Endothelial cell of umbilical vein (primary cell): ENCODE measurements around the gene YAP1. TPM values are rescaled to one million over a fixed set of nuclear protein-coding genes. Genes with fewer than 3 reads are reported as not detected.

ENCODE experiments used
- BruUV-seq: library from RNA; stranded (reverse); fragments of 400-500 nt; replicated peaks from 2 replicates; lab custom pipeline; 2021; lab: Mats Ljungman, UMichigan
- CTCF ChIA-PET: fragments of 300-600, 350-600 bp; sonication (Branson Sonifier 250); formaldehyde crosslinking; loops from one replicate; lab custom pipeline; 2021; ENCODE audit warnings: antibody characterized with exemption, inconsistent platforms; lab: Charles Lee
- POLR2A ChIA-PET: fragments of 300-600, 350-600 bp; sonication (Branson Sonifier 250); formaldehyde crosslinking; loops from one replicate; lab custom pipeline; 2021; ENCODE audit warnings: antibody characterized with exemption, inconsistent platforms; lab: Charles Lee
- DNase-seq: peaks from one replicate; pipeline ENCODE4 v3.0.0-alpha.2; 2011; ENCODE audit warnings: low read depth, low spot score
- FAIRE-seq: peaks from 2 replicates; lab custom pipeline; 2011; peaks lifted over from hg19 to GRCh38; lab: Jason Lieb, UNC
- H2AFZ ChIP-seq: 2 replicates; pipeline ENCODE4 v1.6.0; 2012; ENCODE audit warnings: low read depth, low read length, control low read depth, inconsistent platforms
- H3K27ac ChIP-seq: 2 replicates; pipeline ENCODE4 v1.5.1; 2011; ENCODE audit warnings: low read depth, mild to moderate bottlenecking, control low read depth, low read length, moderate library complexity; ENCODE audit not compliant: insufficient read depth
- H3K27me3 ChIP-seq, 2 experiments: 2 replicates each; pipeline versions ENCODE4 v1.6.0 to v1.6.1; 2011; ENCODE audit warnings: low read length in 2 of 2, mixed read lengths in 1 of 2; ENCODE audit not compliant: control insufficient read depth in 2 of 2, insufficient read depth in 2 of 2
- H3K36me3 ChIP-seq, 2 experiments: 2 replicates in 1 of 2; 3 replicates in 1 of 2; pipeline ENCODE4 v1.5.1; 2011; ENCODE audit warnings: low read length in 2 of 2, mild to moderate bottlenecking in 1 of 2, moderate library complexity in 1 of 2; ENCODE audit not compliant: control insufficient read depth in 2 of 2, insufficient read depth in 2 of 2; ENCODE audit errors: extremely low read depth in 1 of 2
- H3K4me1 ChIP-seq: 3 replicates; pipeline ENCODE4 v1.5.1; 2011; ENCODE audit warnings: mild to moderate bottlenecking, low read length; ENCODE audit not compliant: control insufficient read depth, insufficient read depth; ENCODE audit errors: extremely low read depth
- H3K4me2 ChIP-seq: 2 replicates; pipeline ENCODE4 v1.6.1; 2011; ENCODE audit warnings: low read length, control low read depth, mixed read lengths; ENCODE audit not compliant: insufficient read depth
- H3K4me3 ChIP-seq, 3 experiments: fragments of 200-600 bp in 1 of 3; sonication (generic), shearing (Covaris generic) in 1 of 3; replicated peaks in 1 of 3; 2 replicates each; pipeline ENCODE4 v1.5.1; 2011 to 2016; ENCODE audit warnings: control low read depth in 3 of 3, low read length in 3 of 3, mild to moderate bottlenecking in 2 of 3, inconsistent platforms in 1 of 3, low read depth in 1 of 3, moderate library complexity in 1 of 3; ENCODE audit not compliant: insufficient read depth in 1 of 3
- H3K79me2 ChIP-seq: 2 replicates; pipeline ENCODE4 v1.6.0; 2012; ENCODE audit warnings: low read length, inconsistent platforms; ENCODE audit not compliant: control insufficient read depth, insufficient read depth
- H3K9ac ChIP-seq: replicated peaks from 2 replicates; pipeline ENCODE3; 2011; ENCODE audit warnings: low read length, control low read depth; ENCODE audit not compliant: insufficient read depth; ENCODE audit errors: extremely low read depth
- H3K9me1 ChIP-seq: replicated peaks from 3 replicates; pipeline ENCODE4 v1.6.0; 2011; ENCODE audit warnings: mild to moderate bottlenecking, low read length; ENCODE audit not compliant: control insufficient read depth, insufficient read depth; ENCODE audit errors: extremely low read depth
- H3K9me3 ChIP-seq: replicated peaks from 2 replicates; pipeline ENCODE4 v1.5.1; 2012; ENCODE audit warnings: low read length, inconsistent platforms; ENCODE audit not compliant: control insufficient read depth, insufficient read depth
- H4K20me1 ChIP-seq: replicated peaks from 2 replicates; pipeline ENCODE3; 2011; ENCODE audit warnings: mild to moderate bottlenecking, low read length; ENCODE audit not compliant: control insufficient read depth, insufficient read depth; ENCODE audit errors: extremely low read depth
- CTCF ChIP-seq, 2 donors: IDR thresholded peaks; 1 replicate in 1 of 2; 2 replicates in 1 of 2; pipeline ENCODE4 v1.5.1; 2011; ENCODE audit warnings: low read length in 2 of 2, mild to moderate bottlenecking in 2 of 2, moderate library complexity in 2 of 2, control low read depth in 1 of 2, inconsistent platforms in 1 of 2, low read depth in 1 of 2; ENCODE audit not compliant: insufficient read depth in 1 of 2; ENCODE audit errors: extremely low read depth in 1 of 2
- EZH2 ChIP-seq: IDR thresholded peaks from 2 replicates; pipeline ENCODE4 v1.6.1; 2012; ENCODE audit warnings: borderline replicate concordance, low read depth, mild to moderate bottlenecking, moderate library complexity, low read length, inconsistent platforms; ENCODE audit not compliant: severe bottlenecking
- FOS ChIP-seq: IDR thresholded peaks from 2 replicates; pipeline ENCODE4 v1.6.1; 2011; ENCODE audit warnings: mild to moderate bottlenecking, low read length, moderate library complexity, borderline replicate concordance; ENCODE audit not compliant: insufficient read depth
- GATA2 ChIP-seq: IDR thresholded peaks from 2 replicates; pipeline ENCODE4 v1.7.0; 2011; ENCODE audit warnings: low read depth, mild to moderate bottlenecking, moderate library complexity, mixed read lengths, low read length; ENCODE audit not compliant: insufficient read length, insufficient read depth
- JUN ChIP-seq: IDR thresholded peaks from 2 replicates; pipeline ENCODE4 v1.6.1; 2011; ENCODE audit warnings: borderline replicate concordance, low read depth; ENCODE audit not compliant: insufficient read length, insufficient read depth
- MAX ChIP-seq: IDR thresholded peaks from 2 replicates; pipeline ENCODE4 v1.6.1; 2011; ENCODE audit not compliant: insufficient read depth, insufficient read length
- MYC ChIP-seq: IDR thresholded peaks from one replicate; pipeline ENCODE4 v1.6.1; 2011; ENCODE audit warnings: mild to moderate bottlenecking, low read depth, low read length
- POLR2A ChIP-seq: IDR thresholded peaks from 2 replicates; pipeline ENCODE4 v1.6.1; 2012; ENCODE audit warnings: low read depth, mild to moderate bottlenecking, control low read depth, low read length
- POLR2AphosphoS5 ChIP-seq: IDR thresholded peaks from 2 replicates; pipeline ENCODE4 v1.6.1; 2012; ENCODE audit warnings: low read depth, mild to moderate bottlenecking, control low read depth, low read length, moderate library complexity; ENCODE audit not compliant: insufficient read depth
- dilution Hi-C: fragments of 300-500 bp; cut with MboI; formaldehyde crosslinking; loops from one replicate; pipeline ENCODE4 v1.15.0; 2019; ENCODE audit warnings: low sequenced_read_pairs; ENCODE audit not compliant: extremely low pct_ligation_motif_present
- intact Hi-C: fragments of 100-400 bp; cut with micrococcal nuclease; formaldehyde crosslinking; loops from one replicate; pipeline ENCODE4 v1.10.0; 2022
- polyA plus RNA-seq, 4 experiments: library from polyadenylated mRNA; depleted of rRNA in 3 of 4; stranded (reverse) in 3 of 4; unstranded in 1 of 4; fragments of >200 nt; gene quantifications; 2 replicates each; pipeline versions ENCODE4 v1.2.1 to v1.2.3, GENCODE V29; 2011 to 2012; ENCODE audit warnings: missing spikeins in 1 of 4
- total RNA-seq: library from RNA; stranded (reverse); gene quantifications from 2 replicates; pipeline ENCODE4 v1.2.3, GENCODE V29; 2021

Gene YAP1
- total and polyA plus RNA-seq, 2 donors (not counting 3 experiments of a cell fraction or from before 2014, with no cell fraction given), result 32.6 to 48.9 TPM

- no TSS peak for BruUV-seq
- no peaks in the 10 kb centered on the region for H3K36me3 ChIP-seq
- no peak overlapping the region for H3K4me2 ChIP-seq
- dilution Hi-C loops, result no loop called here
- H3K9me3 ChIP-seq, result no peaks in the 10 kb centered on the region
- ChIA-PET POLR2A (no interaction called here), CTCF (no interaction called here)
- TF ChIP-seq JUN (no peak), CTCF (IDR thresholded peaks at IDR 0.05; ENCODE audit: extremely low read depth in 1 of 2, insufficient read depth in 1 of 2, low read depth in 1 of 2, low read length in 2 of 2) (no peak), EZH2 (no peak), FOS (no peak), GATA2 (no peak), MAX (no peak), MYC (no peak), POLR2A (no peak), POLR2AphosphoS5 (no peak)
- H3K9me1 ChIP-seq, result no peaks in the 10 kb centered on the region
- intact Hi-C loops, result no loop called here
- no peak overlapping the region for H3K27ac ChIP-seq
- H3K9ac ChIP-seq, result no peak overlapping the region
- no peaks in the 10 kb centered on the region for H3K79me2 ChIP-seq
- FAIRE-seq (no peak), DNase-seq (no peak)
- H2AFZ ChIP-seq, result no peak overlapping the region
- no peaks in the 10 kb centered on the region for H4K20me1 ChIP-seq
- H3K4me1 ChIP-seq, result no peaks in the 10 kb centered on the region
- peaks cover 0 to 4% of the 10 kb centered on the region in 2 experiments for H3K27me3 ChIP-seq
- no peak overlapping the region for H3K4me3 ChIP-seq
Measured at GRCh38 chr11:102097186-102097585, 13.1 kb upstream of the YAP1 start.
